ENCODE results near the gene IER5. TPM values are rescaled to one million over a fixed set of nuclear protein-coding genes. Genes with fewer than 3 reads are reported as not detected.
A peak's percentile ranks its signal among the peaks of the same experiment; 100 is the strongest.

IER5 gene
- total and polyA plus RNA-seq, 2 donors from 2014 or later, result 3.9 to 11.0 TPM

DNA sequence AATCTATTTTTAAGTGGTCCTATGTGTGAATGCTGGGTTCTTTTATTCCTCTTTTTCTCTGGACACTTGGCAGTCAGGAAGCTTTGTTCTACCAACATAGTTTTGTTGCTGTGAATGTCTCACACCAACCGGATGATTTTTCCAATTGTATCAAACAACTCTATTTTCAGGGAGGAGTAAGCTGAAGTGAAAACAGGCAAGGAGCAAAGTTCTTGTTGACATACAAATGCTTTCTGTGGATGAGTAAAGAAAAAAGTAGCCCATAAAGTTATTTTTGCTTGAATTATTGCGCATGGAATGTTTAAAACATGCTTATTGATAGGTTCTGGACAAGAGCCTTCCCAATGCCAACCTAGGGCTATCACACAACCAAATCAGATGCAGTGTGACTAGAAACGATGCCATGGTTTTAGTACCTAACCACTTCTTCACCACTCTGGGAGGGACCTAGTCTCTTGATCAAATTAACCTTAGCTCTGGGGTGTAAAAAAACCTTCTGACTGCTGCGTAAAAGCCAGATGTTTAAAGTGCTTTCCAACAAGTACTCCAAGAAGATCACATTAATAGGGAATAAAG lies 4.5 kb downstream of the IER5 start:
- no peak overlapping the region for H3K4me3 ChIP-seq (ENCODE audit: low read length in 3 of 3)
- TF ChIP-seq, protein P1, sequence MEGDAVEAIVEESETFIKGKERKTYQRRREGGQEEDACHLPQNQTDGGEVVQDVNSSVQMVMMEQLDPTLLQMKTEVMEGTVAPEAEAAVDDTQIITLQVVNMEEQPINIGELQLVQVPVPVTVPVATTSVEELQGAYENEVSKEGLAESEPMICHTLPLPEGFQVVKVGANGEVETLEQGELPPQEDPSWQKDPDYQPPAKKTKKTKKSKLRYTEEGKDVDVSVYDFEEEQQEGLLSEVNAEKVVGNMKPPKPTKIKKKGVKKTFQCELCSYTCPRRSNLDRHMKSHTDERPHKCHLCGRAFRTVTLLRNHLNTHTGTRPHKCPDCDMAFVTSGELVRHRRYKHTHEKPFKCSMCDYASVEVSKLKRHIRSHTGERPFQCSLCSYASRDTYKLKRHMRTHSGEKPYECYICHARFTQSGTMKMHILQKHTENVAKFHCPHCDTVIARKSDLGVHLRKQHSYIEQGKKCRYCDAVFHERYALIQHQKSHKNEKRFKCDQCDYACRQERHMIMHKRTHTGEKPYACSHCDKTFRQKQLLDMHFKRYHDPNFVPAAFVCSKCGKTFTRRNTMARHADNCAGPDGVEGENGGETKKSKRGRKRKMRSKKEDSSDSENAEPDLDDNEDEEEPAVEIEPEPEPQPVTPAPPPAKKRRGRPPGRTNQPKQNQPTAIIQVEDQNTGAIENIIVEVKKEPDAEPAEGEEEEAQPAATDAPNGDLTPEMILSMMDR (IDR thresholded peaks at IDR 0.05; ENCODE audit: borderline replicate concordance, extremely low read depth, insufficient read depth), result no peak
- H3K4me1 ChIP-seq (ENCODE audit: control insufficient read depth in 2 of 3, insufficient read depth in 2 of 3, low read depth in 1 of 3, low read length in 3 of 3), result peaks cover 6 to 9% (median 8%) of the 10 kb centered on the region in 3 donors

DNA sequence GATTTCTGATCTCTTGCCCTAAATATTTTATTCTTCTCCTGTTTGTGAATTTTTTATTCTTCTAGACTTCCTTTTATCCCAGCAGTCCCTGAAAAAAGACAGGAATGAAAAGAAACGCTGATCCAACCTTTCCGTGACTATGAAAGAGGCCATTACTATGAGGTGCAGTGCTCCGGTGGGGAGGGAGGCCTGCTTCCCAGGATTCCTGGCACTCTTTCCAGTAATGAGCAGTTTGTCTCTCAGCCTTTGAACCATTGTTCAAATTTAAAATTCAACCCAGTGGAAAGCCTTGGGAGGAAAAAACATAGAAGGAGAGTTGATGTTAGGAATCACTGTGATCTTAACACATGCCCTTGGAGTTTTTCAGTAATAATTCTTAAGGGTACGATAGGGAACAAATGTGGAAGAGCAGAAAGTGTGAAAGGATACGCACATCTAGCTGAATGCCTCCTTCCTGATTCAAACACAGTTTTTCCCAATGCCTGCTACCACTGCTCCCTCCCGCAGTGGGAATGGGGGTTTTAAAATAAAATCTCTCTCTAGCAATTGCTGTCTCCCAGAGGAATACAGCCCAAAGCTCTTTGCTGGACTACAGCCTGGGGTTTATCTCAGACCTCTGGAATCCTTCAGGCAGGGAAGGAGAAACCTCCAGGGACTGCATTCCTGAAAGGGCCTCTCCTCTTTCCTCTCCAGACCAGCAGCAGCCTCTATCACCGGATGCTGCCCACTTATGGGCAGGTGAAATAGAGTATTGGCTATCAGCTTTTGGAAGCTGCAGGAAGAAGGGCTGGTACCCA lies 6.1 kb downstream of the IER5 start:
- Histone ChIP-seq H3K36me3 (ENCODE audit: control insufficient read depth in 2 of 3, insufficient read depth in 3 of 3, low read length in 3 of 3) (no peaks in the 10 kb centered on the region), H3K4me1 (ENCODE audit: control insufficient read depth in 2 of 3, insufficient read depth in 2 of 3, low read depth in 1 of 3, low read length in 3 of 3) (peaks cover 6 to 11% (median 7%) of the 10 kb centered on the region in 3 donors), H3K9me3 (ENCODE audit: control insufficient read depth in 2 of 3, insufficient read depth in 1 of 3, low read length in 3 of 3) (no peaks in the 10 kb centered on the region), H3K27ac (ENCODE audit: low read depth in 2 of 2, low read length in 2 of 2) (peak overlapping the region; percentile 33 to 52), H3K4me3 (ENCODE audit: low read length in 3 of 3) (no peak overlapping the region), H3K27me3 (ENCODE audit: control insufficient read depth, insufficient read depth, low read length) (no peaks in the 10 kb centered on the region), H3K9ac (ENCODE audit: low read length in 3 of 3) (no peak overlapping the region)
- intact Hi-C loops (cut with DNase I), result no loop called here
- FAIRE-seq (no peak), DNase-seq (peak in 2 of 5 donors; percentile 31 to 64)
- TF ChIP-seq, protein P1 (IDR thresholded peaks at IDR 0.05; ENCODE audit: borderline replicate concordance, extremely low read depth, insufficient read depth), result no peak

More for the DNA sequence above, 4.5 kb downstream of the IER5 start:
- intact Hi-C loops (cut with DNase I), result no loop called here
- FAIRE-seq (no peak), DNase-seq (no peak)
- no peak overlapping the region for H3K27ac ChIP-seq (ENCODE audit: low read depth in 2 of 2, low read length in 2 of 2)
- H3K9me3 ChIP-seq (ENCODE audit: control insufficient read depth in 2 of 3, insufficient read depth in 1 of 3, low read length in 3 of 3), result no peaks in the 10 kb centered on the region
- H3K27me3 ChIP-seq (ENCODE audit: control insufficient read depth, insufficient read depth, low read length), result no peaks in the 10 kb centered on the region
- no peak overlapping the region for H3K9ac ChIP-seq (ENCODE audit: low read length in 3 of 3)
- H3K36me3 ChIP-seq (ENCODE audit: control insufficient read depth in 2 of 3, insufficient read depth in 3 of 3, low read length in 3 of 3), result no peaks in the 10 kb centered on the region

DNA sequence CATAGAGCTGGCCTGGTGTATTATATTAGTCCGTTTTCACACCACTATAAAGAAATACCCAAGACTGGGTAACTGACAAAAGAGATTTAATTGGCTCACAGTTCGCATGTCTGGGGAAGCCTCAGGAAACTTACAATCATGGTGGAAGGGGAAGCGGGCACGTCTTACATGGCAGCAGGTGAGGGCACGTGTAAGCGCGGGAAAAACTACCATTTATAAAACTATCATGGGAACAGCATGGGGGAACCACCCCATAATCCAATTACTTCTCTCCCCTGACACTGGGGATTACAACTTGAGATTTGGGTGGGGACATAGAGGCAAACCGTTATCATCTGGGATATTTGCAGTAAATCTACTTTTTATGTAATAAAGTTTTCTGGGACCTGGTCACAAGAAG lies 6.8 kb downstream of the IER5 start:
- no peaks in the 10 kb centered on the region for H3K27me3 ChIP-seq (ENCODE audit: control insufficient read depth, insufficient read depth, low read length)
- H3K4me1 ChIP-seq (ENCODE audit: control insufficient read depth in 2 of 3, insufficient read depth in 2 of 3, low read depth in 1 of 3, low read length in 3 of 3), result peaks cover 6 to 9% (median 8%) of the 10 kb centered on the region in 3 donors
- no peaks in the 10 kb centered on the region for H3K9me3 ChIP-seq (ENCODE audit: control insufficient read depth in 2 of 3, insufficient read depth in 1 of 3, low read length in 3 of 3)
- FAIRE-seq (no peak), DNase-seq (no peak)
- no peaks in the 10 kb centered on the region for H3K36me3 ChIP-seq (ENCODE audit: control insufficient read depth in 2 of 3, insufficient read depth in 3 of 3, low read length in 3 of 3)
- intact Hi-C loops (cut with DNase I), result no loop called here
- peak overlapping the region in 1 of 2 donors; percentile 33 for H3K27ac ChIP-seq (ENCODE audit: low read depth in 2 of 2, low read length in 2 of 2)
- no peak overlapping the region for H3K4me3 ChIP-seq (ENCODE audit: low read length in 3 of 3)
- TF ChIP-seq, protein P1 (IDR thresholded peaks at IDR 0.05; ENCODE audit: borderline replicate concordance, extremely low read depth, insufficient read depth), result no peak
- H3K9ac ChIP-seq (ENCODE audit: low read length in 3 of 3), result no peak overlapping the region

All from kidney (tissue), 14 donors.